GM23338 (cell line): Measurements from ENCODE around the gene PTGIS.

Experiments used
- CREB1 ChIP-seq: fragments of 250-450 bp; sonication (Bioruptor Pico); IDR thresholded peaks from 2 replicates; pipeline ENCODE4 v1.5.0; 2020; ENCODE audit warnings: low read depth, mild to moderate bottlenecking, moderate library complexity
- CTCF ChIP-seq, 2 experiments: fragments of 200-600 bp in 1 of 2; sonication (generic) in 1 of 2; conservative IDR thresholded peaks; 2 replicates each; pipeline versions ENCODE4 v1.5.1 to v1.6.1; 2016 to 2017; ENCODE audit warnings: antibody characterized with exemption in 2 of 2, low read depth in 2 of 2, mild to moderate bottlenecking in 2 of 2, moderate library complexity in 1 of 2
- ETS1 ChIP-seq: IDR thresholded peaks from 2 replicates; pipeline ENCODE4 v1.6.1; 2016; ENCODE audit warnings: antibody characterized with exemption
- EZH2 ChIP-seq: fragments of 200-600 bp; sonication (generic); IDR thresholded peaks from one replicate; pipeline ENCODE4 v1.8.0; 2017; ENCODE audit warnings: antibody characterized with exemption, mild to moderate bottlenecking, low read depth; ENCODE audit not compliant: unreplicated experiment
- EZH2phosphoT487 ChIP-seq: fragments of 200-600 bp; sonication (generic); IDR thresholded peaks from one replicate; pipeline ENCODE4 v1.8.1; 2018; ENCODE audit warnings: antibody characterized with exemption; ENCODE audit not compliant: unreplicated experiment
- JUNB ChIP-seq: IDR thresholded peaks from one replicate; pipeline ENCODE4 v1.6.1; 2016; ENCODE audit warnings: antibody characterized with exemption; ENCODE audit not compliant: unreplicated experiment
- NANOG ChIP-seq: IDR thresholded peaks from 2 replicates; pipeline ENCODE4 v1.6.1; 2016; ENCODE audit warnings: antibody characterized with exemption, borderline replicate concordance
- POLR2AphosphoS5 ChIP-seq: IDR thresholded peaks from 2 replicates; pipeline ENCODE4 v1.6.1; 2016; ENCODE audit warnings: antibody characterized with exemption, low read depth
- REST ChIP-seq: IDR thresholded peaks from one replicate; pipeline ENCODE4 v1.6.1; 2018; ENCODE audit warnings: antibody characterized with exemption; ENCODE audit not compliant: unreplicated experiment
- STAT1 ChIP-seq: IDR thresholded peaks from one replicate; pipeline ENCODE4 v1.6.1; 2016; ENCODE audit warnings: antibody characterized with exemption; ENCODE audit not compliant: unreplicated experiment
- ZNF114 ChIP-seq: fragments of 250-450 bp; sonication (Bioruptor Pico); IDR thresholded peaks from 2 replicates; pipeline ENCODE4 v1.5.0; 2020; ENCODE audit warnings: mild to moderate bottlenecking, moderate library complexity
- ZNF331 ChIP-seq: fragments of 250-450 bp; sonication (Bioruptor Pico); IDR thresholded peaks from 2 replicates; pipeline ENCODE4 v1.5.0; 2020; ENCODE audit warnings: low read depth, mild to moderate bottlenecking, moderate library complexity
- ZNF462 ChIP-seq: fragments of 250-450 bp; sonication (Bioruptor Pico); IDR thresholded peaks from 2 replicates; pipeline ENCODE4 v1.5.0; 2020; ENCODE audit warnings: mild to moderate bottlenecking, moderate library complexity

GRCh38 chr20:49549801-49550551, 18.0 kb downstream of the PTGIS start:
- TF ChIP-seq CTCF (conservative IDR thresholded peaks at IDR 0.05; ENCODE audit: low read depth in 2 of 2) (no peak), EZH2phosphoT487 (no peak), REST (no peak), POLR2AphosphoS5 (no peak), EZH2 (no peak), JUNB (no peak), ZNF462 (CRISPR knock-in tag) (no peak), CREB1 (CRISPR knock-in tag) (no peak), ZNF114 (CRISPR knock-in tag) (no peak), ETS1 (no peak), STAT1 (no peak), ZNF331 (CRISPR knock-in tag) (no peak), NANOG (no peak)
